Measurements from ENCODE around the gene TIFAB. TPM values are rescaled to one million over a fixed set of nuclear protein-coding genes. Genes with fewer than 3 reads are reported as not detected.

TIFAB gene
- polyA plus RNA-seq, 1 donor from 2014 or later: not detected

DNA sequence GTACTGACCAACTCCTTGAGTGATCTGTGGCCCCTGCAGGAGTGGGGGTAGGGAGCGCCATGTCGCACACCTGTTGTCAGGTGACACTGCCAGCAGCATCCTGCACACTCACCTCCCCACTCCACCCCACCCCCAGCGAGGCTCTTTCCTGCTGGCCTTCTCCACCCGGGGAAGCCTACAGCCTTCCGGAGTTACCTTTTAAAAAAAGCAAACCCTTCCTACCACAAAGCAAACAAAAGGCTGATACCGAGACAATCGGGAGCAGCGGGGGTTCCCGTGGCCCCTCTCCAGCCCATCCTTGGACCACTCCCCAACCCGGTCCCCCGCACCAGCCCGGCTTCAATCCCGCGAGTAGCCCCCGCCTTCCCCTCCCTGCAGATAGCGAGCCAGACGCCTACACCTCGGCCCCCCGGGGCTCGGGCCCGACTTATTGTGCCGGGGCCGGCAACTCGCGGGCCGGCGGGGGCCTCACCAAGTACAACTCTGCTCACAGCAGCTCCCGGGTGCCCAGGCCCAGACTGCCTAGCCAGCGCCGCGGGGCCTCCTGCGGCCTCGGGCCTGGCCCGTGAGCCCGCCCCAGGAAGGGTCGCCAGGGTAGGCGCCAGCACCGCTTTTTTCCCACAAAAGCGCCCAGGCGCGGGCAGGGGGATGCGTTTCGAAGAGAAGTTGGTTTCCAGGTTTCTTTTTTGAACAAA is 53.8 kb downstream of the TIFAB start:
- Histone ChIP-seq H3K27me3 (ENCODE audit: insufficient read depth, low read depth, low read length) (no peaks in the 10 kb centered on the region), H3K9me2 (ENCODE audit: insufficient read depth, low read length) (no peaks in the 10 kb centered on the region), H3F3A (ENCODE audit: insufficient read depth, low read length, poor library complexity, severe bottlenecking) (no peaks in the 10 kb centered on the region), H3K4me3 (ENCODE audit: low read length) (peak overlapping the region; percentile 95), H3K4me2 (ENCODE audit: low read length) (peak overlapping the region; percentile 63), H3K9ac (ENCODE audit: low read length) (peak overlapping the region; percentile 91), H4K20me1 (ENCODE audit: insufficient read depth) (no peaks in the 10 kb centered on the region), H3K36me3 (ENCODE audit: insufficient read depth, low read length) (no peaks in the 10 kb centered on the region), H3K79me2 (replicated peaks; ENCODE audit: insufficient read depth, low read length) (peaks cover 58% of the 10 kb centered on the region), H3K27ac (ENCODE audit: low read length) (peak overlapping the region; percentile 55), H2AFZ (ENCODE audit: low read depth, low read length) (peak overlapping the region; percentile 42), H3K9me3 (ENCODE audit: low read length) (no peaks in the 10 kb centered on the region)
- TF ChIP-seq RAD21 (conservative IDR thresholded peaks at IDR 0.05) (no peak), MXI1 (conservative IDR thresholded peaks at IDR 0.05; ENCODE audit: poor library complexity, severe bottlenecking) (no peak), TAF1 (IDR thresholded peaks at IDR 0.05; ENCODE audit: low read depth) (no peak), SMC3 (conservative IDR thresholded peaks at IDR 0.05; ENCODE audit: poor library complexity) (no peak), EZH2 (IDR thresholded peaks at IDR 0.05; ENCODE audit: borderline replicate concordance, insufficient read depth, low read length, poor library complexity, severe bottlenecking) (no peak), EP300 (conservative IDR thresholded peaks at IDR 0.05; ENCODE audit: poor library complexity, severe bottlenecking) (no peak), POLR2AphosphoS5 (IDR thresholded peaks at IDR 0.05) (no peak)
- TF ChIP-seq, protein P1, sequence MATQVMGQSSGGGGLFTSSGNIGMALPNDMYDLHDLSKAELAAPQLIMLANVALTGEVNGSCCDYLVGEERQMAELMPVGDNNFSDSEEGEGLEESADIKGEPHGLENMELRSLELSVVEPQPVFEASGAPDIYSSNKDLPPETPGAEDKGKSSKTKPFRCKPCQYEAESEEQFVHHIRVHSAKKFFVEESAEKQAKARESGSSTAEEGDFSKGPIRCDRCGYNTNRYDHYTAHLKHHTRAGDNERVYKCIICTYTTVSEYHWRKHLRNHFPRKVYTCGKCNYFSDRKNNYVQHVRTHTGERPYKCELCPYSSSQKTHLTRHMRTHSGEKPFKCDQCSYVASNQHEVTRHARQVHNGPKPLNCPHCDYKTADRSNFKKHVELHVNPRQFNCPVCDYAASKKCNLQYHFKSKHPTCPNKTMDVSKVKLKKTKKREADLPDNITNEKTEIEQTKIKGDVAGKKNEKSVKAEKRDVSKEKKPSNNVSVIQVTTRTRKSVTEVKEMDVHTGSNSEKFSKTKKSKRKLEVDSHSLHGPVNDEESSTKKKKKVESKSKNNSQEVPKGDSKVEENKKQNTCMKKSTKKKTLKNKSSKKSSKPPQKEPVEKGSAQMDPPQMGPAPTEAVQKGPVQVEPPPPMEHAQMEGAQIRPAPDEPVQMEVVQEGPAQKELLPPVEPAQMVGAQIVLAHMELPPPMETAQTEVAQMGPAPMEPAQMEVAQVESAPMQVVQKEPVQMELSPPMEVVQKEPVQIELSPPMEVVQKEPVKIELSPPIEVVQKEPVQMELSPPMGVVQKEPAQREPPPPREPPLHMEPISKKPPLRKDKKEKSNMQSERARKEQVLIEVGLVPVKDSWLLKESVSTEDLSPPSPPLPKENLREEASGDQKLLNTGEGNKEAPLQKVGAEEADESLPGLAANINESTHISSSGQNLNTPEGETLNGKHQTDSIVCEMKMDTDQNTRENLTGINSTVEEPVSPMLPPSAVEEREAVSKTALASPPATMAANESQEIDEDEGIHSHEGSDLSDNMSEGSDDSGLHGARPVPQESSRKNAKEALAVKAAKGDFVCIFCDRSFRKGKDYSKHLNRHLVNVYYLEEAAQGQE (IDR thresholded peaks at IDR 0.05; ENCODE audit: borderline replicate concordance): no peak
- TF ChIP-seq, protein P2, sequence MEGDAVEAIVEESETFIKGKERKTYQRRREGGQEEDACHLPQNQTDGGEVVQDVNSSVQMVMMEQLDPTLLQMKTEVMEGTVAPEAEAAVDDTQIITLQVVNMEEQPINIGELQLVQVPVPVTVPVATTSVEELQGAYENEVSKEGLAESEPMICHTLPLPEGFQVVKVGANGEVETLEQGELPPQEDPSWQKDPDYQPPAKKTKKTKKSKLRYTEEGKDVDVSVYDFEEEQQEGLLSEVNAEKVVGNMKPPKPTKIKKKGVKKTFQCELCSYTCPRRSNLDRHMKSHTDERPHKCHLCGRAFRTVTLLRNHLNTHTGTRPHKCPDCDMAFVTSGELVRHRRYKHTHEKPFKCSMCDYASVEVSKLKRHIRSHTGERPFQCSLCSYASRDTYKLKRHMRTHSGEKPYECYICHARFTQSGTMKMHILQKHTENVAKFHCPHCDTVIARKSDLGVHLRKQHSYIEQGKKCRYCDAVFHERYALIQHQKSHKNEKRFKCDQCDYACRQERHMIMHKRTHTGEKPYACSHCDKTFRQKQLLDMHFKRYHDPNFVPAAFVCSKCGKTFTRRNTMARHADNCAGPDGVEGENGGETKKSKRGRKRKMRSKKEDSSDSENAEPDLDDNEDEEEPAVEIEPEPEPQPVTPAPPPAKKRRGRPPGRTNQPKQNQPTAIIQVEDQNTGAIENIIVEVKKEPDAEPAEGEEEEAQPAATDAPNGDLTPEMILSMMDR (IDR thresholded peaks at IDR 0.05; ENCODE audit: poor library complexity, severe bottlenecking): no peak

Small RNAs within 50 kb of the gene (small RNA-seq; reads per million reads assigned to genes)
- gene DCANP1: 0 reads per million in 3 experiments

Other genes starting within 250 kb of the TIFAB start
- 351 and 364 TPM in 2 replicates for gene MACROH2A1, start 53.1 kb downstream of the TIFAB start, polyA plus RNA-seq
- not detected in 2 replicates for gene DCANP1, start 5.0 kb downstream of the TIFAB start, polyA plus RNA-seq
- not detected in 2 replicates for gene NEUROG1, start 83.6 kb upstream of the TIFAB start, polyA plus RNA-seq
- 1.1 TPM in 1 of 2 replicates, not detected in the other for gene CXCL14, start 126.6 kb upstream of the TIFAB start, polyA plus RNA-seq

Measured in neural cell (in vitro differentiated cells).